GM12801 (cell line): ENCODE results near the gene RABGAP1L.

Source experiments
- TF ChIP-seq, protein P1 (sequence below): IDR thresholded peaks from one replicate; pipeline ENCODE4 v1.5.1; 2011; ENCODE audit warnings: control low read depth; ENCODE audit not compliant: insufficient read length; ENCODE audit errors: extremely low read depth

The RABGAP1L gene

DNA sequence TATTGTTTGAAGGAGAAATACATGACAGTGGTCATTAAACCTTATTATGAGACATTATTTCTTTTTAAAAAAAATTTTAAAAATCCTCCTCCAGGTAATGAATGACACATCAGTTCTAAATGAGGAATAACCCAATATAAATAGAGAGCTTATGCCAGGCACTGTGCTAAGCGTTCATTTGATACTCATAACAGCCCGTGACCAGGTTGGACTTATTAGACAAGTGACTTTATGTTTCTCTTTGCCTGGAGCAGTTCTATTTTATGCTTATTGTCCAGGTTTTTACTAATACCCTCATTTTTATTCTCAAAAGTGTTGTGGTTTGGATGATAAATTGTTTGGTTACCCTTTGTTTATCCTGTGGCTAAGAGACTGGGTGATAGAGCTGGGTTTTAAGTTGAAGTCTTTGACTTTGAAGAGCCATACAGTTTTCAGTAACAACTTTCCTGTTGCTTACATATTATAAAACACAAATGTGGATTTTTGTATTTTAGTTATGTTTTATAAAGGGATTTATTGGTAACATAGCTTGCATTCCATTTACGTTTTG lies 84.2 kb downstream of the RABGAP1L start:
- TF ChIP-seq, protein P1, sequence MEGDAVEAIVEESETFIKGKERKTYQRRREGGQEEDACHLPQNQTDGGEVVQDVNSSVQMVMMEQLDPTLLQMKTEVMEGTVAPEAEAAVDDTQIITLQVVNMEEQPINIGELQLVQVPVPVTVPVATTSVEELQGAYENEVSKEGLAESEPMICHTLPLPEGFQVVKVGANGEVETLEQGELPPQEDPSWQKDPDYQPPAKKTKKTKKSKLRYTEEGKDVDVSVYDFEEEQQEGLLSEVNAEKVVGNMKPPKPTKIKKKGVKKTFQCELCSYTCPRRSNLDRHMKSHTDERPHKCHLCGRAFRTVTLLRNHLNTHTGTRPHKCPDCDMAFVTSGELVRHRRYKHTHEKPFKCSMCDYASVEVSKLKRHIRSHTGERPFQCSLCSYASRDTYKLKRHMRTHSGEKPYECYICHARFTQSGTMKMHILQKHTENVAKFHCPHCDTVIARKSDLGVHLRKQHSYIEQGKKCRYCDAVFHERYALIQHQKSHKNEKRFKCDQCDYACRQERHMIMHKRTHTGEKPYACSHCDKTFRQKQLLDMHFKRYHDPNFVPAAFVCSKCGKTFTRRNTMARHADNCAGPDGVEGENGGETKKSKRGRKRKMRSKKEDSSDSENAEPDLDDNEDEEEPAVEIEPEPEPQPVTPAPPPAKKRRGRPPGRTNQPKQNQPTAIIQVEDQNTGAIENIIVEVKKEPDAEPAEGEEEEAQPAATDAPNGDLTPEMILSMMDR, result no peak

DNA sequence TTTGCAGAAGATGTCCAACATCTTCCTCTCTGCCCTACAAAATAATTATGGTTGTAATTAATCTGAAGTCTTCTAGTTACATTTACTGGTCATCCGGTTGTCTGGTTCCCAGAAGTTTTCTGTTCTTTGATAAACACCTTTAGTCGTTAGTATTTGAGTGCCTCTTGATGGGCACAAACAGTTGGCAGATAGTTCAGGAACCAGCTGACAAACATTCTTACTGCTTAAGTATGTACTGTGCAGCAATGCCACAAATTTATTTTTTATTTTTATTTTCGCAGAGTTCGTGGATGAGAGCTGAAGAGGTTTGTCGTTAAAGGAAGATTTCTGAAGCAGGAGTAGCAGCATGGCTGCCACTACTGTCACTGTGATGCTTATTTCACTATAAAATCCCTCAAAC lies 84.7 kb downstream of the RABGAP1L start:
- TF ChIP-seq, protein P1, result no peak

- TF ChIP-seq, protein P1, result no peak
Measured at GRCh38 chr1:174247472-174247871, 88.2 kb downstream of the RABGAP1L start.

DNA sequence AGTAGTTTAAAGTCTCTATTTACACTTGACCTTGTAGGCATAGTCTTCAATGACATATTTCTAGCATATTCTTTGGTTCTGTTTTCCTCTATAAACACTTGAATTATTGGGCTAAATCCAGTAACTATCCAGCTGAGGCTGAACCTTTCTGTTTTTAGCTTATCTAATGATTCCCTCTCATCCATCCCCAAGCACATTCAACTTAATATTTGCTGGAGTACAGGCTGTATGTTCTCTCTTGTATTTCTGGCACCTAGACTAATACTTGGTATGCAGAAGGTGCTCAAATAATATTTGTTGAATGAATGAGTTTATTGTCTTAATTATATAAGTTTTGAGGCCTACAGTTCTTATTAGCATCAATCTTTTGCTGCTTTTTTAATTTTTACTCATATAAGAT lies 88.7 kb downstream of the RABGAP1L start:
- TF ChIP-seq, protein P1, result no peak

DNA sequence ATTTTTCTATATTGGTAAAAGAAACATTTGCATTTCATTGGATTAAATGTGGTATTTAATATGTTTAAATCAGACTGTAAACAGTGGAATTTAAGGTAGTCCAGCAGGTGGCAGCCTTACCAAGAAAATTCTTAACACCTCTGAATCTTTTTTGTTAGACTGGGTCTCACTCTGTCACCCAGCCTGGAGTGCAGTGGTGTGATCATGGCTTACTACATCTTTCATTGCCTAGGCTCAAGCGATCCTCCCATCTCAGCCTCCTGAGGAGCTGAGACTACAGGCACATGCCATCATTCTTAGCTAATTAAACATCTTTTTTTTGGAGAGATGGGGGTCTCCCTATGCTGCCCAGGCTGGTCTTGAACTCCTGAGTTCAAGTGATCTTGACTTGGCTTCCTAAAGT lies 98.8 kb downstream of the RABGAP1L start:
- TF ChIP-seq, protein P1, result no peak

DNA sequence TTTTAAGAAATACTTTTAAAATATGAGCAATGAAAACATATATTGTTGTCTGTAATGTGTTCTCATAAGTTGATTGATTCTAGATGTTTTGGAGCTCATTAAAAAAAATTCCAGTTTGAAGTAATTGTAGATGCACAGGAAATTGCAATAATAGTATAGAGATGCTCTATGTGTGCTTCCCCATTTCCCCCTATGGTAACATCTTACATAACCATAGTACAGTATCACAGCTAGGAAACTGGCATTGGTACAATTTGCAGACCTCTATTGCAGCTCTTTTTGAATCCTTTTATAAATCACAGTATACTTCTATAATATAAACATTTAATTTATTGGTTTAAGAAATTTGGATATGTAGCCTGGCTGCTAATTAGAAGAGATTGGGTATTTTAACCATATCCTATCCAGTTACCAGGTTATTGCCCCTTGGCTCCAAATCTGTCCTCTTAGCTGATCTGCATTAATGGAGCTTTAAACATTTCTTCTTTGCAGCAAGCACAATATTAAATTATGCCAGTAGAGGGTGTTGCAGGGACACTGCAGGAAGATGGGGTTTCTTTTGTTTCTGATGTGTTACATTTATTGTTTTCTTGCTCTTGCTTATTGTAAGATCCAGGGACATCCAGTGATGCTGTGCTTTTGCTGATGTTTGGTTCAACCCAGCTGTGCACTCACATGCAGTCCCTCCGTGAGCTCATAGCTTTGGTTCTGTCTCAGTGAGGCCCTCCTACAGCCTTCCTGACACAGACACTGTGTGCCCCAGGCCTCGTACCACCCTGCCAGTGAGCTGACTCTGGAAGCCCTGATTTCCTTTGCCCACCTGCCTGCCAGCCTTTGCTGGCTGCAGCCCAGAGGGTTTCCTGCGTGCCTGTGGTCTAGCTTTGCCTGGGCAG lies 103.3 kb downstream of the RABGAP1L start:
- TF ChIP-seq, protein P1, result no peak

- TF ChIP-seq, protein P1, result no peak
Measured at GRCh38 chr1:174265282-174265681, 106.0 kb downstream of the RABGAP1L start.
